GM23338 (cell line): Measurements from ENCODE around the gene HSPA1B. TPM values are rescaled to one million over a fixed set of nuclear protein-coding genes. Genes with fewer than 3 reads are reported as not detected.

ENCODE experiments used
- ATAC-seq: fragments of 200-7000 bp; cut with Tn5 transposase; 3 replicates; pipeline ENCODE4 v1.9.1; 2020
- DNase-seq: peaks from one replicate; pipeline ENCODE4 v3.0.0-alpha.2; 2015; ENCODE audit warnings: low spot score
- H2AFZ ChIP-seq: fragments of 200-600 bp; sonication (generic); 2 replicates; pipeline ENCODE4 v1.8.0; 2016; ENCODE audit warnings: antibody characterized with exemption, mild to moderate bottlenecking, moderate library complexity
- H3F3A ChIP-seq: fragments of 200-600 bp; sonication (generic); replicated peaks from 2 replicates; pipeline ENCODE4 v1.8.0; 2017; ENCODE audit warnings: antibody characterized with exemption, mixed run types, low read depth
- H3K27ac ChIP-seq: fragments of 200-600 bp; sonication (generic); 2 replicates; pipeline ENCODE4 v1.6.1; 2016; ENCODE audit warnings: low read depth
- H3K27me3 ChIP-seq: fragments of 200-600 bp; sonication (generic); 2 replicates; pipeline ENCODE4 v1.8.0; 2016; ENCODE audit warnings: mild to moderate bottlenecking, mixed run types, moderate library complexity; ENCODE audit not compliant: insufficient read depth
- H3K36me3 ChIP-seq: fragments of 200-600 bp; sonication (generic); 2 replicates; pipeline ENCODE4 v1.8.0; 2016; ENCODE audit warnings: mild to moderate bottlenecking; ENCODE audit not compliant: insufficient read depth
- H3K4me1 ChIP-seq: fragments of 200-600 bp; sonication (generic); 2 replicates; pipeline ENCODE4 v1.8.0; 2016; ENCODE audit warnings: mild to moderate bottlenecking, moderate library complexity; ENCODE audit not compliant: insufficient read depth
- H3K4me2 ChIP-seq: fragments of 200-600 bp; sonication (generic); 2 replicates; pipeline ENCODE4 v1.7.1; 2017; ENCODE audit warnings: mixed run types
- H3K4me3 ChIP-seq: fragments of 200-600 bp; sonication (generic); 2 replicates; pipeline ENCODE4 v1.6.1; 2016; ENCODE audit warnings: mixed run types
- H3K79me2 ChIP-seq: fragments of 200-600 bp; sonication (generic); replicated peaks from 2 replicates; pipeline ENCODE4 v1.8.0; 2017; ENCODE audit warnings: mild to moderate bottlenecking; ENCODE audit not compliant: insufficient read depth
- H3K9me2 ChIP-seq: fragments of 200-600 bp; sonication (generic); 2 replicates; pipeline ENCODE4 v1.8.0; 2017; ENCODE audit not compliant: insufficient read depth
- H4K20me1 ChIP-seq: fragments of 200-600 bp; sonication (generic); replicated peaks from 2 replicates; pipeline ENCODE4 v1.8.0; 2017; ENCODE audit warnings: mild to moderate bottlenecking; ENCODE audit not compliant: insufficient read depth
- H3K27ac Mint-ChIP-seq: 2 replicates; pipeline ENCODE4 v1.8.0; 2020; ENCODE audit warnings: inconsistent platforms, mild to moderate bottlenecking, moderate library complexity, mixed read lengths
- H3K27me3 Mint-ChIP-seq: 3 replicates; pipeline ENCODE4 v1.8.0; 2022; ENCODE audit warnings: low read depth, mild to moderate bottlenecking, moderate library complexity, mixed read lengths, inconsistent platforms; ENCODE audit not compliant: insufficient read depth, poor library complexity
- H3K36me3 Mint-ChIP-seq: 3 replicates; pipeline ENCODE4 v1.8.0; 2021; ENCODE audit warnings: low read depth, mild to moderate bottlenecking, inconsistent platforms, moderate library complexity, mixed read lengths
- H3K4me1 Mint-ChIP-seq: 3 replicates; pipeline ENCODE4 v1.8.0; 2020; ENCODE audit warnings: mild to moderate bottlenecking, inconsistent platforms, mixed read lengths
- H3K4me3 Mint-ChIP-seq: 3 replicates; pipeline ENCODE4 v1.8.0; 2021; ENCODE audit warnings: moderate library complexity, mild to moderate bottlenecking, inconsistent platforms, mixed read lengths
- H3K9me3 Mint-ChIP-seq: 3 replicates; pipeline ENCODE4 v1.8.0; 2020; ENCODE audit warnings: moderate library complexity, mild to moderate bottlenecking, inconsistent platforms, mixed read lengths
- CREB1 ChIP-seq: fragments of 250-450 bp; sonication (Bioruptor Pico); IDR thresholded peaks from 2 replicates; pipeline ENCODE4 v1.5.0; 2020; ENCODE audit warnings: low read depth, mild to moderate bottlenecking, moderate library complexity
- EZH2 ChIP-seq: fragments of 200-600 bp; sonication (generic); IDR thresholded peaks from one replicate; pipeline ENCODE4 v1.8.0; 2017; ENCODE audit warnings: antibody characterized with exemption, mild to moderate bottlenecking, low read depth; ENCODE audit not compliant: unreplicated experiment
- EZH2phosphoT487 ChIP-seq: fragments of 200-600 bp; sonication (generic); IDR thresholded peaks from one replicate; pipeline ENCODE4 v1.8.1; 2018; ENCODE audit warnings: antibody characterized with exemption; ENCODE audit not compliant: unreplicated experiment
- JUNB ChIP-seq: IDR thresholded peaks from one replicate; pipeline ENCODE4 v1.6.1; 2016; ENCODE audit warnings: antibody characterized with exemption; ENCODE audit not compliant: unreplicated experiment
- POLR2AphosphoS5 ChIP-seq: IDR thresholded peaks from 2 replicates; pipeline ENCODE4 v1.6.1; 2016; ENCODE audit warnings: antibody characterized with exemption, low read depth
- STAT1 ChIP-seq: IDR thresholded peaks from one replicate; pipeline ENCODE4 v1.6.1; 2016; ENCODE audit warnings: antibody characterized with exemption; ENCODE audit not compliant: unreplicated experiment
- ZNF114 ChIP-seq: fragments of 250-450 bp; sonication (Bioruptor Pico); IDR thresholded peaks from 2 replicates; pipeline ENCODE4 v1.5.0; 2020; ENCODE audit warnings: mild to moderate bottlenecking, moderate library complexity
- ZNF331 ChIP-seq: fragments of 250-450 bp; sonication (Bioruptor Pico); IDR thresholded peaks from 2 replicates; pipeline ENCODE4 v1.5.0; 2020; ENCODE audit warnings: low read depth, mild to moderate bottlenecking, moderate library complexity
- polyA plus RNA-seq: library from polyadenylated mRNA; unstranded; fragments of >200 nt; fragmentation: Nextera tagmentation; extraction: Ambion mirVana; gene quantifications from 2 replicates; pipeline ENCODE4 v1.2.1, GENCODE V29; 2016
- total RNA-seq: library from RNA; depleted of rRNA; stranded (reverse); fragments of >200 nt; shearing (Covaris generic); gene quantifications from 2 replicates; pipeline ENCODE4 v1.2.3, GENCODE V29; 2014
- TF ChIP-seq, protein P1 (sequence below), 2 experiments: fragments of 200-600 bp in 1 of 2; sonication (generic) in 1 of 2; conservative IDR thresholded peaks; 2 replicates each; pipeline versions ENCODE4 v1.5.1 to v1.6.1; 2016 to 2017; ENCODE audit warnings: antibody characterized with exemption in 2 of 2, low read depth in 2 of 2, mild to moderate bottlenecking in 2 of 2, moderate library complexity in 1 of 2
- TF ChIP-seq, protein P2 (sequence below): IDR thresholded peaks from 2 replicates; pipeline ENCODE4 v1.6.1; 2016; ENCODE audit warnings: antibody characterized with exemption
- TF ChIP-seq, protein P3 (sequence below): IDR thresholded peaks from one replicate; pipeline ENCODE4 v1.6.1; 2018; ENCODE audit warnings: antibody characterized with exemption; ENCODE audit not compliant: unreplicated experiment

Gene HSPA1B
- total and polyA plus RNA-seq, 2 experiments from 2014 or later: 31.7 to 113 TPM

DNA sequence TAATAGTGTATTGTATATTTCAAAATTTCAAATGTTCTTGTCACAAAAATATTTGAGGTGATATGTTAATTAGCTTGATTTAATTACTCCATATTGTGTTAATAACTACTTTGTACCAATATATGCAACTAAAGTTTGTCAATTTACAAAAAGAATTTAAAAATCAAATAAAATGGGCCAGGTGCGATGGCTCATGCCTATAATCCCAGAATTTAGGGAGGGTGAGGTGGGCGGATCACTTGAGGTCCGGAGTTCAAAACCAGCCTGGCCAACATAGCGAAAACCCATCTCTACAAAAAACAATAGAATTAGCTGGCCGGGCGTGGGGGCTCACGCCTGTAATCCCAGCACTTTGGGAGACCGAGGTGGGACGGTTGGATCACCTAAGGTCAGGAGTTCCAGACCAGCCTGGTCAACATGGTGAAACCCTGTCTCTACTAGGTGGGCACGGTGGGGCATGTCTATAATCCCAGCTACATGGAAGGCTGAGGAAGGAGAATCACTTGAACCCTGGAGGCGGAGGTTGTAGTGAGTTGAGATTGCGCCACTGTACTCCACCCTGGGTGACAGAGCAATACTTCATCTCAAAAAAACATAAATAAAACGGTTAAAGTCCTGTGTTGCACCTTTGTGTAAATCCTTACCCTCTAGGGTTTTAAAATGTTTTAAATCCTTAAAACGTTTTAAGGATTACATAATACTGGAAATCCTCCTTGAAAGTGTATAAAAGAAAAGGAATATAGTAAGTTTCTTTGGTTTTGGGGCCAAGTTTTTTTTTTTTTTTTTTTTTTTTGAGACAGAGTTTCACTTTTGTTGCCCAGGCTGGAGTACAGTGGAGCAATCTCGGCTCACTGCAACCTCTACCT is 4.0 kb downstream of the HSPA1B start (continued):
- TF ChIP-seq, protein P1, sequence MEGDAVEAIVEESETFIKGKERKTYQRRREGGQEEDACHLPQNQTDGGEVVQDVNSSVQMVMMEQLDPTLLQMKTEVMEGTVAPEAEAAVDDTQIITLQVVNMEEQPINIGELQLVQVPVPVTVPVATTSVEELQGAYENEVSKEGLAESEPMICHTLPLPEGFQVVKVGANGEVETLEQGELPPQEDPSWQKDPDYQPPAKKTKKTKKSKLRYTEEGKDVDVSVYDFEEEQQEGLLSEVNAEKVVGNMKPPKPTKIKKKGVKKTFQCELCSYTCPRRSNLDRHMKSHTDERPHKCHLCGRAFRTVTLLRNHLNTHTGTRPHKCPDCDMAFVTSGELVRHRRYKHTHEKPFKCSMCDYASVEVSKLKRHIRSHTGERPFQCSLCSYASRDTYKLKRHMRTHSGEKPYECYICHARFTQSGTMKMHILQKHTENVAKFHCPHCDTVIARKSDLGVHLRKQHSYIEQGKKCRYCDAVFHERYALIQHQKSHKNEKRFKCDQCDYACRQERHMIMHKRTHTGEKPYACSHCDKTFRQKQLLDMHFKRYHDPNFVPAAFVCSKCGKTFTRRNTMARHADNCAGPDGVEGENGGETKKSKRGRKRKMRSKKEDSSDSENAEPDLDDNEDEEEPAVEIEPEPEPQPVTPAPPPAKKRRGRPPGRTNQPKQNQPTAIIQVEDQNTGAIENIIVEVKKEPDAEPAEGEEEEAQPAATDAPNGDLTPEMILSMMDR (conservative IDR thresholded peaks at IDR 0.05; ENCODE audit: low read depth in 2 of 2): no peak
- TF ChIP-seq ZNF331 (no peak), EZH2 (no peak), ZNF114 (CRISPR knock-in tag) (no peak)
- TF ChIP-seq, protein P2, sequence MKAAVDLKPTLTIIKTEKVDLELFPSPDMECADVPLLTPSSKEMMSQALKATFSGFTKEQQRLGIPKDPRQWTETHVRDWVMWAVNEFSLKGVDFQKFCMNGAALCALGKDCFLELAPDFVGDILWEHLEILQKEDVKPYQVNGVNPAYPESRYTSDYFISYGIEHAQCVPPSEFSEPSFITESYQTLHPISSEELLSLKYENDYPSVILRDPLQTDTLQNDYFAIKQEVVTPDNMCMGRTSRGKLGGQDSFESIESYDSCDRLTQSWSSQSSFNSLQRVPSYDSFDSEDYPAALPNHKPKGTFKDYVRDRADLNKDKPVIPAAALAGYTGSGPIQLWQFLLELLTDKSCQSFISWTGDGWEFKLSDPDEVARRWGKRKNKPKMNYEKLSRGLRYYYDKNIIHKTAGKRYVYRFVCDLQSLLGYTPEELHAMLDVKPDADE: no peak

DNA sequence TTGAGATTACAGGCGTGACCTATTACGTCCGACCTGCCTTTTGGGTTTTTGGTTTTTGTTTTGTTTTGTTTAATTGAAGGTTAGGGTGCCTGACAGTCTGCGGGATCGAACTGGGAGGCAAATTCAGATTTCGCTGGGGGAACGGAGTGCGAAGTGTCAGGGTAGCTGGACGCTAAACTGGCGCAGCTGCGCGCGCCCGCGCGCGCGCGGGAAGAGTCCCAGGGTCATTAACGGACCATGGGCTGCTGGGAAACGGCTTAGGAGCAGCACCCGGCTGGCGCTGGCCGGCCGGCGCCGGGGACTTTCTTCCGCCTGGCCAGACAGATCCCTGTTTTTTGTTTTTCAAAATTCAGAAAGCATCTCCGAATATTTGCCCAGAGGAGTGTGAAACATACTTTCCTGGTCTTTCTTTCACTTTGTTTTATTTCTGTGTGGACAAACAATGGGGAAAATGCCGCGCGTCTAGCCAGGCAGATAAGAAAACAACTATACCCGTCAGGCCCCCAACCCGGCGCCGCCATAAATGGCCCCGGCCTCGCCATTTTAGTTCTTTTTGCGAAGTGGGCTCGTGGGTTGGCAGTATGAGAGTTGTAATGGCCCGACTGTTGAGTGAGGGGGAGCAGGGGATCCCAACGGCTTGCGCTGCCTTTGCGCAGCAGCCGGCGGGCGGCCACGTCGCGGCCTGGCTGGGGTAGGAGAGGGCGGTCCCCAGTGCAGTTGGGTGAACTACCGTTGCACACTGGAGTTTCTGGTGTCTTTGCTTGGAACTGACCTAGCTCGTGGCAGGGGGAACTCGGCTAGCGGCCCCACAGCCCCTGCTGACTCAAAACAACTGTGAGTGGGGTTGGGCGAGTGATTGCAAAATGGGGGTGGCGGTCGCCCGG is 7.1 kb downstream of the HSPA1B start:
- Histone ChIP-seq H3K79me2 (peaks cover 67% of the 10 kb centered on the region), H3K4me1 (peaks cover 28% of the 10 kb centered on the region), H3K27ac (peak overlapping the region; percentile 83), H3K9me2 (no peaks in the 10 kb centered on the region), H3K4me2 (peak overlapping the region; percentile 99), H3K4me3 (peak overlapping the region; percentile 84), H3K36me3 (peaks cover 39% of the 10 kb centered on the region), H2AFZ (peak overlapping the region; percentile 30; the same call in 1 of the 2 replicates), H3F3A (peaks cover 54% of the 10 kb centered on the region), H3K27me3 (no peaks in the 10 kb centered on the region), H4K20me1 (peaks cover 40% of the 10 kb centered on the region)
- H3K9me3 Mint-ChIP-seq: peaks cover 10% of the 10 kb centered on the region; the same call in 2 of the 3 replicates
- H3K4me3 Mint-ChIP-seq: peak overlapping the region; percentile 97
- DNase-seq: peak; percentile 94
- peak; percentile 85 for ATAC-seq
- H3K36me3 Mint-ChIP-seq: peaks cover 53% of the 10 kb centered on the region
- peak overlapping the region; percentile 99 for H3K27ac Mint-ChIP-seq
- peaks cover 32% of the 10 kb centered on the region for H3K4me1 Mint-ChIP-seq
- peaks cover 31% of the 10 kb centered on the region for H3K27me3 Mint-ChIP-seq
- TF ChIP-seq STAT1 (no peak), JUNB (no peak), EZH2phosphoT487 (no peak), CREB1 (CRISPR knock-in tag) (peak; percentile 38; the same call in 1 of the 2 replicates), POLR2AphosphoS5 (peak; percentile 96)
- TF ChIP-seq, protein P2: peak; percentile 65; the same call in 1 of the 2 replicates
- TF ChIP-seq, protein P3, sequence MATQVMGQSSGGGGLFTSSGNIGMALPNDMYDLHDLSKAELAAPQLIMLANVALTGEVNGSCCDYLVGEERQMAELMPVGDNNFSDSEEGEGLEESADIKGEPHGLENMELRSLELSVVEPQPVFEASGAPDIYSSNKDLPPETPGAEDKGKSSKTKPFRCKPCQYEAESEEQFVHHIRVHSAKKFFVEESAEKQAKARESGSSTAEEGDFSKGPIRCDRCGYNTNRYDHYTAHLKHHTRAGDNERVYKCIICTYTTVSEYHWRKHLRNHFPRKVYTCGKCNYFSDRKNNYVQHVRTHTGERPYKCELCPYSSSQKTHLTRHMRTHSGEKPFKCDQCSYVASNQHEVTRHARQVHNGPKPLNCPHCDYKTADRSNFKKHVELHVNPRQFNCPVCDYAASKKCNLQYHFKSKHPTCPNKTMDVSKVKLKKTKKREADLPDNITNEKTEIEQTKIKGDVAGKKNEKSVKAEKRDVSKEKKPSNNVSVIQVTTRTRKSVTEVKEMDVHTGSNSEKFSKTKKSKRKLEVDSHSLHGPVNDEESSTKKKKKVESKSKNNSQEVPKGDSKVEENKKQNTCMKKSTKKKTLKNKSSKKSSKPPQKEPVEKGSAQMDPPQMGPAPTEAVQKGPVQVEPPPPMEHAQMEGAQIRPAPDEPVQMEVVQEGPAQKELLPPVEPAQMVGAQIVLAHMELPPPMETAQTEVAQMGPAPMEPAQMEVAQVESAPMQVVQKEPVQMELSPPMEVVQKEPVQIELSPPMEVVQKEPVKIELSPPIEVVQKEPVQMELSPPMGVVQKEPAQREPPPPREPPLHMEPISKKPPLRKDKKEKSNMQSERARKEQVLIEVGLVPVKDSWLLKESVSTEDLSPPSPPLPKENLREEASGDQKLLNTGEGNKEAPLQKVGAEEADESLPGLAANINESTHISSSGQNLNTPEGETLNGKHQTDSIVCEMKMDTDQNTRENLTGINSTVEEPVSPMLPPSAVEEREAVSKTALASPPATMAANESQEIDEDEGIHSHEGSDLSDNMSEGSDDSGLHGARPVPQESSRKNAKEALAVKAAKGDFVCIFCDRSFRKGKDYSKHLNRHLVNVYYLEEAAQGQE: no peak
- TF ChIP-seq, protein P1 (conservative IDR thresholded peaks at IDR 0.05; ENCODE audit: low read depth in 2 of 2): no peak
